HEK293 (cell line): Measurements from ENCODE around the gene UQCRFS1.
A peak's percentile ranks its signal among the peaks of the same experiment; 100 is the strongest.
"Not testable (repeated sequence)": the region's sequence is repeated elsewhere in the genome, so short reads cannot be mapped to it uniquely, and the experiment has no call there.

Experiments used
- CTCF ChIA-PET: fragments of 350-600 bp; formaldehyde crosslinking; extraction: SDS; loops from one replicate; lab custom pipeline; 2021; ENCODE audit warnings: antibody characterized with exemption; lab: Yijun Ruan, JAX
- POLR2A ChIA-PET: fragments of 300-600 bp; formaldehyde crosslinking; extraction: SDS; loops from one replicate; lab custom pipeline; 2020; ENCODE audit warnings: antibody characterized with exemption, inconsistent platforms; lab: Yijun Ruan, JAX
- H3K27ac ChIP-seq: fragments of 200-500 bp; sonication (Bioruptor generic); 2 replicates; pipeline ENCODE4 v1.5.1; 2014; ENCODE audit warnings: low read depth, low read length, control low read depth, inconsistent platforms; ENCODE audit errors: extremely low read depth
- H3K36me3 ChIP-seq, 2 experiments: fragments of 200-500 bp in 1 of 2; sonication (Bioruptor generic) in 1 of 2; 1 replicate in 1 of 2; 2 replicates in 1 of 2; pipeline ENCODE4 v1.5.1; 2014 to 2017; ENCODE audit warnings: inconsistent platforms in 2 of 2, low read length in 2 of 2; ENCODE audit not compliant: control insufficient read depth in 2 of 2, insufficient read depth in 1 of 2
- H3K4me1 ChIP-seq: fragments of 200-500 bp; sonication (Bioruptor generic); 2 replicates; pipeline ENCODE4 v1.5.1; 2014; ENCODE audit warnings: mild to moderate bottlenecking, low read length, inconsistent platforms; ENCODE audit not compliant: control insufficient read depth, insufficient read depth
- H3K4me3 ChIP-seq: 2 replicates; pipeline ENCODE4 v1.5.1; 2011; ENCODE audit warnings: low read depth, mild to moderate bottlenecking, control low read depth, low read length, moderate library complexity
- H3K9me3 ChIP-seq: fragments of 200-500 bp; sonication (Bioruptor generic); 2 replicates; pipeline ENCODE4 v1.5.1; 2014; ENCODE audit warnings: low read depth, low read length, inconsistent platforms; ENCODE audit not compliant: control insufficient read depth, insufficient read depth
- EGR2 ChIP-seq: fragments of 450-650 bp; formaldehyde crosslinking; IDR thresholded peaks from 2 replicates; pipeline ENCODE4 v1.5.1; 2016; ENCODE audit warnings: low read depth, missing biosample characterization, missing genetic modification characterization
- SCRT2 ChIP-seq: fragments of 450-650 bp; formaldehyde crosslinking; IDR thresholded peaks from 2 replicates; pipeline ENCODE4 v1.5.1; 2016; ENCODE audit warnings: missing biosample characterization, missing genetic modification characterization
- ZEB2 ChIP-seq: fragments of 450-650 bp; formaldehyde crosslinking; IDR thresholded peaks from 2 replicates; pipeline ENCODE4 v1.5.1; 2016; ENCODE audit warnings: missing biosample characterization, missing genetic modification characterization
- ZNF138 ChIP-seq: fragments of 450-650 bp; formaldehyde crosslinking; IDR thresholded peaks from 2 replicates; pipeline ENCODE4 v1.5.1; 2016; ENCODE audit warnings: missing biosample characterization, missing genetic modification characterization, borderline replicate concordance
- ZNF146 ChIP-seq: fragments of 450-650 bp; formaldehyde crosslinking; IDR thresholded peaks from 2 replicates; pipeline ENCODE4 v1.5.1; 2016; ENCODE audit warnings: missing biosample characterization, missing genetic modification characterization
- ZNF19 ChIP-seq: fragments of 450-650 bp; formaldehyde crosslinking; IDR thresholded peaks from 2 replicates; pipeline ENCODE4; 2016; ENCODE audit warnings: missing biosample characterization, missing genetic modification characterization, low read depth
- ZNF2 ChIP-seq: fragments of 450-650 bp; formaldehyde crosslinking; IDR thresholded peaks from 2 replicates; pipeline ENCODE4 v1.5.1; 2016; ENCODE audit warnings: missing biosample characterization, missing genetic modification characterization
- ZNF211 ChIP-seq: fragments of 450-650 bp; formaldehyde crosslinking; IDR thresholded peaks from 2 replicates; pipeline ENCODE4 v1.5.1; 2016; ENCODE audit warnings: low read depth, missing biosample characterization, missing genetic modification characterization
- ZNF366 ChIP-seq: fragments of 450-650 bp; formaldehyde crosslinking; conservative IDR thresholded peaks from 2 replicates; pipeline ENCODE4 v1.5.1; 2016; ENCODE audit warnings: missing biosample characterization, missing genetic modification characterization
- ZNF514 ChIP-seq: fragments of 450-650 bp; formaldehyde crosslinking; IDR thresholded peaks from 2 replicates; pipeline ENCODE4 v1.5.1; 2016; ENCODE audit warnings: missing biosample characterization, missing genetic modification characterization
- ZNF555 ChIP-seq: fragments of 450-650 bp; formaldehyde crosslinking; conservative IDR thresholded peaks from 2 replicates; pipeline ENCODE4 v1.5.1; 2017; ENCODE audit warnings: missing biosample characterization, mild to moderate bottlenecking, missing genetic modification characterization, inconsistent platforms
- ZNF560 ChIP-seq: fragments of 450-650 bp; formaldehyde crosslinking; IDR thresholded peaks from 2 replicates; pipeline ENCODE4 v1.5.1; 2017; ENCODE audit warnings: missing biosample characterization, missing genetic modification characterization, borderline replicate concordance
- ZNF624 ChIP-seq: fragments of 450-650 bp; formaldehyde crosslinking; IDR thresholded peaks from 2 replicates; pipeline ENCODE4 v1.5.1; 2017; ENCODE audit warnings: missing biosample characterization, missing genetic modification characterization
- ZNF660 ChIP-seq: fragments of 450-650 bp; IDR thresholded peaks from 2 replicates; pipeline ENCODE4 v1.5.1; 2018; ENCODE audit warnings: missing biosample characterization, mild to moderate bottlenecking, missing genetic modification characterization
- ZNF670 ChIP-seq: fragments of 450-650 bp; formaldehyde crosslinking; IDR thresholded peaks from 2 replicates; pipeline ENCODE4 v1.5.1; 2016; ENCODE audit warnings: missing biosample characterization, missing genetic modification characterization, low read depth
- ZXDB ChIP-seq: fragments of 450-650 bp; formaldehyde crosslinking; IDR thresholded peaks from 2 replicates; pipeline ENCODE4 v1.5.1; 2016; ENCODE audit warnings: missing biosample characterization, missing genetic modification characterization
- TF ChIP-seq, protein P1 (sequence below): fragments of 450-650 bp; formaldehyde crosslinking; IDR thresholded peaks from 2 replicates; pipeline ENCODE4; 2016; ENCODE audit warnings: missing biosample characterization, missing genetic modification characterization
- TF ChIP-seq, protein P2 (sequence below): fragments of 450-650 bp; formaldehyde crosslinking; IDR thresholded peaks from 2 replicates; pipeline ENCODE4 v1.5.1; 2016; ENCODE audit warnings: missing biosample characterization, missing genetic modification characterization
- TF ChIP-seq, protein P3 (sequence below): fragments of 450-650 bp; formaldehyde crosslinking; IDR thresholded peaks from 2 replicates; pipeline ENCODE4 v1.5.1; 2016; ENCODE audit warnings: missing biosample characterization, missing genetic modification characterization
- TF ChIP-seq, protein P4 (sequence below): fragments of 450-650 bp; formaldehyde crosslinking; IDR thresholded peaks from 2 replicates; pipeline ENCODE4 v1.5.1; 2016; ENCODE audit warnings: missing biosample characterization, missing genetic modification characterization
- TF ChIP-seq, protein P5 (sequence below): fragments of 450-650 bp; formaldehyde crosslinking; IDR thresholded peaks from 2 replicates; pipeline ENCODE4 v1.5.1; 2016; ENCODE audit warnings: missing biosample characterization, missing genetic modification characterization

Gene UQCRFS1

DNA sequence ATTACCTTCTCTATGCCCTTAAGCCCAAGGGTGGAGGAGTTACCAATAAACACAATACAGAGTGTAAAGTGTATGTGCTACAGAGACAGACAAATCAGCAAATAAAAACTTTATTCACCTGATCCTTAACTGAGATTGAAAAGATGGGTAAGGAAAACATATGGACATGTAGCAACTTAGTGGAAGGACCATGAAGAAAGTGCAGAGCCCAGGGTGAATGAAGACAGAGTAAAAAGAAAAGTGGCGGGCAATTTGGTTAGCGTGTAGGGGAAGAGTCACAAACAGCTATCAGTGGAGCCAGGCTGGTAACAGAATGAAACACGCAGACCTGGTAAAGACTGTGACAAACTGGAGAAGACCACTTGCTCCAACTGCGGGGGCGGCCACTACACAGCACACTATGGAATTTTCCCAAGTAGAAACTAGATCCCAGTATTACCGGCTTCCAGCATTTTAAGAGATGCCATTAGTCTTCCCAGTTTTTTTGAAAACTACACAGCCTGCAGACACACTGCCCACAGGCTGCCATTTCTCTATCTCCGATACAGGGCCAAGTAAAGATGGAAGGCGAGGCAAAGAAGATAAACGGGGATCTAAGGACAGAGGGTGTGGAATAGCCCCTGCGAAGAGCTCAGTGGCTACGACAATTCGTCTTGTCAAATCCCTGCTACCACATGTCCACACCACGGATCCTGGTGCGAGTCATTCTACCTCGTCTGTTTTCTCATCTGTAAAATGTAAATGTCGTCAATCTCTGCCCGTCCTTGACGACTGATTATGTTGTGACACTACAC, 1.2 kb downstream of the UQCRFS1 start (continued):
- TF ChIP-seq, protein P1, sequence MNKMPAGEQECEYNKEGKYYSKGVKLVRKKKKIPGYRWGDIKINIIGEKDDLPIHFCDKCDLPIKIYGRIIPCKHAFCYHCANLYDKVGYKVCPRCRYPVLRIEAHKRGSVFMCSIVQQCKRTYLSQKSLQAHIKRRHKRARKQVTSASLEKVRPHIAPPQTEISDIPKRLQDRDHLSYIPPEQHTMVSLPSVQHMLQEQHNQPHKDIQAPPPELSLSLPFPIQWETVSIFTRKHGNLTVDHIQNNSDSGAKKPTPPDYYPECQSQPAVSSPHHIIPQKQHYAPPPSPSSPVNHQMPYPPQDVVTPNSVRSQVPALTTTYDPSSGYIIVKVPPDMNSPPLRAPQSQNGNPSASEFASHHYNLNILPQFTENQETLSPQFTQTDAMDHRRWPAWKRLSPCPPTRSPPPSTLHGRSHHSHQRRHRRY (tag by site-specific recombination), result no peak
- TF ChIP-seq ZNF138 (no peak), ZNF211 (no peak), ZNF366 (tag by site-specific recombination) (no peak), ZNF624 (tag by site-specific recombination) (no peak), ZNF2 (tag by site-specific recombination) (0 out of 2 replicates have a peak, but pooled peaks have one; percentile 17), ZNF670 (tag by site-specific recombination) (no peak), ZNF560 (no peak), ZNF514 (tag by site-specific recombination) (no peak), ZEB2 (tag by site-specific recombination) (no peak), EGR2 (tag by site-specific recombination) (0 out of 2 replicates have a peak, but pooled peaks have one; percentile 18), ZNF19 (tag by site-specific recombination) (no peak)
- TF ChIP-seq, protein P2, sequence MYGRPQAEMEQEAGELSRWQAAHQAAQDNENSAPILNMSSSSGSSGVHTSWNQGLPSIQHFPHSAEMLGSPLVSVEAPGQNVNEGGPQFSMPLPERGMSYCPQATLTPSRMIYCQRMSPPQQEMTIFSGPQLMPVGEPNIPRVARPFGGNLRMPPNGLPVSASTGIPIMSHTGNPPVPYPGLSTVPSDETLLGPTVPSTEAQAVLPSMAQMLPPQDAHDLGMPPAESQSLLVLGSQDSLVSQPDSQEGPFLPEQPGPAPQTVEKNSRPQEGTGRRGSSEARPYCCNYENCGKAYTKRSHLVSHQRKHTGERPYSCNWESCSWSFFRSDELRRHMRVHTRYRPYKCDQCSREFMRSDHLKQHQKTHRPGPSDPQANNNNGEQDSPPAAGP (tag by site-specific recombination), result no peak

DNA sequence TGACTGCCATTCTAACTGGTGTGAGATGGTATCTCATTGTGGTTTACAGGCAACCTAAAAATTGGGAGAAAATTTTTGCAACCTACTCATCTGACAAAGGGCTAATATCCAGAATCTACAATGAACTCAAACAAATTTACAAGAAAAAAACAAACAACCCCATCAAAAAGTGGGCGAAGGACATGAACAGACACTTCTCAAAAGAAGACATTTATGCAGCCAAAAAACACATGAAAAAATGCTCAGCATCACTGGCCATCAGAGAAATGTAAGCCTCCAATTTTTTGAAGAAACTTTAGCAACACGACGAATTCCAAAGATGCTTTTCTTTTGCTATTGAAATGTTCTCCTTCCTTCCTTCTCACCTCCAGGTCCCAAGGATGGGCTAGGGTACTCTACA, 1.9 kb downstream of the UQCRFS1 start:
- H3K9me3 ChIP-seq, H3K27ac ChIP-seq, POLR2A ChIA-PET, CTCF ChIA-PET: not testable (repeated sequence)
- H3K36me3 ChIP-seq, result peaks cover 35 to 36% of the 10 kb centered on the region in 2 experiments
- TF ChIP-seq SCRT2 (tag by site-specific recombination), result peak; percentile 73
- TF ChIP-seq ZNF555 (tag by site-specific recombination), result 0 out of 2 replicates have a peak, but pooled peaks have one; percentile 3
- TF ChIP-seq, protein P3, sequence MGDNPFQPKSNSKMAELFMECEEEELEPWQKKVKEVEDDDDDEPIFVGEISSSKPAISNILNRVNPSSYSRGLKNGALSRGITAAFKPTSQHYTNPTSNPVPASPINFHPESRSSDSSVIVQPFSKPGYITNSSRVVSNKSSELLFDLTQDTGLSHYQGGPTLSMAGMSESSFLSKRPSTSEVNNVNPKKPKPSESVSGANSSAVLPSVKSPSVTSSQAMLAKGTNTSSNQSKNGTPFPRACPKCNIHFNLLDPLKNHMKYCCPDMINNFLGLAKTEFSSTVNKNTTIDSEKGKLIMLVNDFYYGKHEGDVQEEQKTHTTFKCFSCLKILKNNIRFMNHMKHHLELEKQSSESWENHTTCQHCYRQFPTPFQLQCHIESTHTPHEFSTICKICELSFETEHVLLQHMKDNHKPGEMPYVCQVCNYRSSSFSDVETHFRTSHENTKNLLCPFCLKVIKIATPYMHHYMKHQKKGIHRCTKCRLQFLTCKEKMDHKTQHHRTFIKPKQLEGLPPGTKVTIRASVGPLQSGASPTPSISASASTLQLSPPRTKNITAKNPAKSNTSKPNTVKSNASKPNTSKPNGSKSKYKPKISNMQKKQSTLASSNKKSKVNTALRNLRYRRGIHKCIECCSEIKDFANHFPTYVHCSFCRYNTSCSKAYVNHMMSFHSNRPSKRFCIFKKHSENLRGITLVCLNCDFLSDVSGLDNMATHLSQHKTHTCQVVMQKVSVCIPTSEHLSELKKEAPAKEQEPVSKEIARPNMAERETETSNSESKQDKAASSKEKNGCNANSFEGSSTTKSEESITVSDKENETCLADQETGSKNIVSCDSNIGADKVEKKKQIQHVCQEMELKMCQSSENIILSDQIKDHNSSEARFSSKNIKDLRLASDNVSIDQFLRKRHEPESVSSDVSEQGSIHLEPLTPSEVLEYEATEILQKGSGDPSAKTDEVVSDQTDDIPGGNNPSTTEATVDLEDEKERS (tag by site-specific recombination), result peak; percentile 16; the same call in 1 of the 2 replicates
- TF ChIP-seq ZNF366 (tag by site-specific recombination), result peak; percentile 38; the same call in 1 of the 2 replicates
- TF ChIP-seq, all 188 proteins: peak for 4; not testable (repeated sequence) for 184
- H3K4me1 ChIP-seq, result peaks cover 35% of the 10 kb centered on the region
- H3K4me3 ChIP-seq, result not testable (repeated sequence)

DNA sequence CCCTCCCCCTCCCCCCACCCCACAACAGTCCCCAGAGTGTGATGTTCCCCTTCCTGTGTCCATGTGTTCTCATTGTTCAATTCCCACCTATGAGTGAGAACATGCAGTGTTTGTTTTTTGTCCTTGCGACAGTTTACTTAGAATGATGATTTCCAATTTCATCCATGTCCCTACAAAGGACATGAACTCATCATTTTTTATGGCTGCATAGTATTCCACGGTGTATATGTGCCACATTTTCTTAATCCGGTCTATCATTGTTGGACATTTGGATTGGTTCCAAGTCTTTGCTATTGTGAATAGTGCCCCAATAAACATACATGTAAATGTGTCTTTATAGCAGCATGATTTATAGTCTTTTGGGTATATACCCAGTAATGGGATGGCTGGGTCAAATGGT, 2.4 kb downstream of the UQCRFS1 start:
- Histone ChIP-seq H3K4me1 (peaks cover 38% of the 10 kb centered on the region), H3K36me3 (peaks cover 39 to 41% of the 10 kb centered on the region in 2 experiments)
- TF ChIP-seq, protein P3 (tag by site-specific recombination), result peak; percentile 96
- TF ChIP-seq, protein P4, sequence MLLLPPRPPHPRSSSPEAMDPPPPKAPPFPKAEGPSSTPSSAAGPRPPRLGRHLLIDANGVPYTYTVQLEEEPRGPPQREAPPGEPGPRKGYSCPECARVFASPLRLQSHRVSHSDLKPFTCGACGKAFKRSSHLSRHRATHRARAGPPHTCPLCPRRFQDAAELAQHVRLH (tag by site-specific recombination), result peak; percentile 74
- peak; percentile 100 for TF ChIP-seq ZNF146 (tag by site-specific recombination)
- TF ChIP-seq, protein P5, sequence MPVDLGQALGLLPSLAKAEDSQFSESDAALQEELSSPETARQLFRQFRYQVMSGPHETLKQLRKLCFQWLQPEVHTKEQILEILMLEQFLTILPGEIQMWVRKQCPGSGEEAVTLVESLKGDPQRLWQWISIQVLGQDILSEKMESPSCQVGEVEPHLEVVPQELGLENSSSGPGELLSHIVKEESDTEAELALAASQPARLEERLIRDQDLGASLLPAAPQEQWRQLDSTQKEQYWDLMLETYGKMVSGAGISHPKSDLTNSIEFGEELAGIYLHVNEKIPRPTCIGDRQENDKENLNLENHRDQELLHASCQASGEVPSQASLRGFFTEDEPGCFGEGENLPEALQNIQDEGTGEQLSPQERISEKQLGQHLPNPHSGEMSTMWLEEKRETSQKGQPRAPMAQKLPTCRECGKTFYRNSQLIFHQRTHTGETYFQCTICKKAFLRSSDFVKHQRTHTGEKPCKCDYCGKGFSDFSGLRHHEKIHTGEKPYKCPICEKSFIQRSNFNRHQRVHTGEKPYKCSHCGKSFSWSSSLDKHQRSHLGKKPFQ (tag by site-specific recombination), result 0 out of 2 replicates have a peak, but pooled peaks have one; percentile 25
- TF ChIP-seq ZXDB (tag by site-specific recombination), result 0 out of 2 replicates have a peak, but pooled peaks have one; percentile 5
- 0 out of 2 replicates have a peak, but pooled peaks have one; percentile 6 for TF ChIP-seq ZNF660 (tag by site-specific recombination)
- H3K9me3 ChIP-seq, POLR2A ChIA-PET, H3K4me3 ChIP-seq, CTCF ChIA-PET, H3K27ac ChIP-seq: not testable (repeated sequence)
